HPDE6-E6E7 (cell line): Measurements from ENCODE around the gene APBA2.
"Not testable (repeated sequence)": the region's sequence is repeated elsewhere in the genome, so short reads cannot be mapped to it uniquely, and the experiment has no call there.

ENCODE experiments used
- DNase-seq: peaks from one replicate; pipeline ENCODE4 v3.0.0; 2011; ENCODE audit warnings: missing footprints; ENCODE audit errors: extremely low spot score

Gene APBA2

DNA sequence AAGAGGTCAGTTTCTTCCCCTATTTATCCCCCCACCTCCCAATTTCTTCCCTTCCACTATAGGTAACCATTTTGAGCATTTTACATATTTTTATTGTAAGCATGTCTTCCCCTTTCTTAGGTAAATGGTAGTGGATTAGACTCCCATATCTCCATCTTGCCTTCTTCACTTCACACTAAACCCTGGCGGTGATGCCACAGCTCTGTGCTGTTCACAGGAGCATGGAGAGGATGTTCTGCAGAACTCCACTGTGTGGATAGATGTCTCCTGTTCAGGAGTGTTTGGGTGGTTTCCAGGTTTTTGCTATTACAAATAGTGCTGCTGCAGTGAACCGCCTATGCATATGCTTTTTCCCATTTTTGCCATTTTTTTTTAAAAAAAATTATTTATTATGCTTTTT is 201.1 kb downstream of the APBA2 start:
- no peak for DNase-seq

DNA sequence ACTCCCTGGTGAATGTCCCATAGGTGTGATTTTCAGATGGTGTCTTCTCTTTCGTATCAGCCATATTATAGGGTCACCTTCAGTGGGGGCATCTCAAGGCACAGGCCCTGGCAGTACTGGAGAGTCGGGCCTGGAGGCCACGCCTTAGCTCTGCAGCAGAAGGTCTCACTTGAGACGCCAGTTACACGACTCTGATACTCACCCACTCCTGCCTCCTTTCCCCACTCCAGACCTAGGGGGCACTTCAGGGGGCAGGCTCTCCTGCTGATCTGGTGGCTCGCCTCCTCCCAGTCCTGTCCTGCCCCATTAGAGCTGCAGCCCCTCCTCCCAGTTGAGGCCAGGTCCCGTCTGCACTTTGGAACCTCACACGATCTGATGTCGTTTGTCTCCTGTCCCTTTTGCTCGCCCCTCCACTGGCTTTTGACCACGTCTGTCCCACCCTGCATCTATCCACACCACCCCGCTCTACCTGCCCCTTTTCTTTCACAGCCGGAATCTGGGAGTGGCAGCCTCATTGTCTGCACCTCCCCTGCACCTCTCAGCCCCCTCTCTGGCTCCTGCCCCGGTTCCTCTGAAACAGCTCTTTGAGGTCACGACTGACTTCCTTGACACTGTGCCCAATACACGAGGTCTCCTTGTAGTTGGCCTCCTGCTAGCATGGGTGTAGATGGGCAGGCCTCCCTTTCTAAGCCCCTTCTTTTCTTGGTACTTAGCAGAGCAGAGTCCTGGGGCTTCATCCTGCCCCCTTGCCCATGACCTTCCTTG is 201.9 kb downstream of the APBA2 start:
- DNase-seq, result no peak

- DNase-seq, result no peak
Observed at GRCh38 chr15:29088666-29089065, 202.9 kb downstream of the APBA2 start.

DNA sequence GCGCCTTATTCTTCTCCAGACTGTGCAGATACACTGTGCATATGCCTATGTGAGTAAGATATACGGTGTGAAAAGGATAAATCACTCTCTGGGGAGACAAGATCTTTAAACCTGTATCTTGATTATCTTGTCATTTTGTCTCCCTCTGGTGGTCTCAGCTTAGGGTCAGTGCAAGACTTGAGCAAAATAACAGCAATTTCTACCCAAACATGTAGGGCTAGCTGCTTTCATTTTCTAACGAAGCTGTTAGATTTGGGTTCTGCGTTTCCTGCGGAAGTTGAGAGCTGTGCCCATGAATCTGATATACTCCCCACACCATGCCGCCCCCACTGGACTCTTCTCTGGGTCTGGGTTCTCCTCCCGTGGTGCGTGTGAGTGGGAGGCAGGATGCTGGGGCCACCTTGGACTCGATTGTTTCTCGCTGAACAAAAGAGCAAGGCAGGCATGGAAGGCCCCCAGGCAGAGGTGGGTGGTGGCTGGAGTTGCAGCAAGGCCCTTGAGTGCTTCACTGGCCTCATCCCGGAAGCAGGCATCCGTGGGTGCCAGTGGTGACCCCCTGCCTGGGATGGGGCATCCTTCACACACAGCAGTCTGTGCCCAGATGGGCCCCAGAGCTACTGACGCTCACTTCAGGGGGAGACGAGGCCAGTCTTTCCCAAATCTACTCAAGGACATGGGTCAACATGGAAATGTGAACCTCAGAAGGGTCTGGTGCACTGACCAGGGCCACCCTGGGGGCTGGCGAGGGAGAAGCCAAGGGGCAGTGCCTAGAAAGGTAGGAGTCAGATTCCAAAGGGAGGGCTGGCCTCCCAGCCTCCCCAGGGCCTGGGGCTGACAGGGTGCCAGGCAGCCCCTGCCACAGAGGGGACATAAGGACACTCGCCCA is 204.2 kb downstream of the APBA2 start:
- no peak for DNase-seq

- DNase-seq, result peak; percentile 15
Observed at GRCh38 chr15:29090617-29091466, 205.1 kb downstream of the APBA2 start.

GRCh38 chr15:29091666-29092065 is 205.9 kb downstream of the APBA2 start:
- no peak for DNase-seq

DNA sequence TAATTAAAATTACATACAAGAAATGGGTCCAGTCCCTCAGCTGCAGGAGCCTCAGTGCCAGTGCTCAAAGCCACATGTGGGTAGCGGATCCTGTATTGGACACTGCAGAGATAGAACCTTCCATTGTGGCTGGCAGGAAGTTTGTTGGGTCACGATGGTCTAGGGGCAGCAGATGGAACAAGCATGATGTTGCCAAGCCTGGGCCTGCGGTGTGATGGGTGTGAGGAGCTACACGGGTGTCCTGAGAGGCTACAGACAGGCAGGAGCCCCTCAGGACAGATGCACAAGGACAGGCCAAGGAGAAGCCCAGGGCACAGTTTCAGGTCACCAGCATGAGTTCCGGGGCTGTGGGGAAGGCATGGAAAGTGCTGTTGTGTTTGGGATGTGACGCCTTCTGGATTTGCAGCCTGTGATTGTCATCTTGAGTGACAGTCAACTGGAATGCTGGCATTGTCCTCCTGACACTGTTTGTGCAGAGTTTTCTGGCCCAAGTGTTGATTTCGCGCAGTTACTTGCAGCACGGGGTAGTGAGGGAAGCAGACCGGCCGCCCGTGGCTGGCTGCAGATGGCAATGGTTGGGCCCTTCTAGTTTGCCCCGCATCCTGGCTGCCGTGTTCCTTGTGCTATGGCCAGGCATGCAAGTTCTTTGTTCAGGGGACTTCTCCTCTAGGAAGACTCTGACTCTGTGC is 206.7 kb downstream of the APBA2 start:
- no peak for DNase-seq

- DNase-seq, result no peak
Observed at GRCh38 chr15:29093065-29093435, 207.3 kb downstream of the APBA2 start.

DNA sequence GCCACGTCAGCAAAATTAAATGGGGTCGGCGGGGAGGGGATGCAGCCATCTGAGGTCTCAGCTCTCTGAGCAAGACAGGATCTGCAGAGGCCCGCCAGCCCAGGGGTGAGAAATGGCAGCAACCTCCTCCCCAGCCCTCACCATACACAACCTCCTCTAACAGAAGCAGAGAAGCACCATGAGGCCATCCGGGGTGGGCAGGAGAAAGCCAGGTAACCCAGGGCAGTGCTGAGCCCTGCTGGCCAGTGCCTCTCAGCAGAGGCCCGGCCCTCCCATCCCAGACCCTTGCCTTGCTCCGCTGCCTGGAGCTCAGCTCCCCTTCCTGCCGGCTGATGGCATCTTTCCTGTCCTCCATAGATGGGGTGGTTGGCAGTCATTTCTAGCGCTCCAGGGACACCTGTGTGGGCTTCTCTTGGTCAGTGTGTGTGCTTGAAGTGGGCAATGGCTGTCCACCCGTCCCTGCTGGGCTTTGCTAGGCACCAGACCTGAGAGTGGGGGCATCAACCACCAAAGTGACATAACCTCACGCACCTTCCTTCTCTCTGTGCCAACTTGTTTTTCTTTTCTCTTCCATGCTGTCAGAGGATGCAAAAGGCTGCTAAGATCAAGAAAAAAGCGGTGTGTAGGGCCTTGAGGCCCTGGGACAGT is 208.0 kb downstream of the APBA2 start:
- DNase-seq, result no peak

DNA sequence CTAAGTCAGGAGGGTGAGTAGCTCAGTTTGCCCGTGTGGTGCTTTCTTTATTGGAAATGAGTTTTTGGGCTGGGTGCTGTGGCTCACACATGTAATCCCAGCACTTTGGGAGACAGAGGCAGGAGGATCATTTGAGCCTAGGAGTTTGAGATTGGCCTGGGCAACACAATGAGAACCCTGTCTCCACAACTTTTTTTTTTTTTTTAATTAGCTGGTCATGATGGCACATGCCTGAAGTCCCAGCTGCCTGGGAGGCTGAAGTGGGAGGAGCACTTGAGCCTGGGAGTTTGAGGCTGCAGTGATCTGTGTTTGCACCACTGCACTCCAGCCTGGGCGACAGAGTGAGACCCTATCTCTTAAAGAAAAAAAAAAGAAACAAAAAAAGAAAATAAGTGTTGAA is 208.9 kb downstream of the APBA2 start:
- DNase-seq, result no peak

GRCh38 chr15:29095746-29096145 is 210.0 kb downstream of the APBA2 start:
- no peak for DNase-seq

DNA sequence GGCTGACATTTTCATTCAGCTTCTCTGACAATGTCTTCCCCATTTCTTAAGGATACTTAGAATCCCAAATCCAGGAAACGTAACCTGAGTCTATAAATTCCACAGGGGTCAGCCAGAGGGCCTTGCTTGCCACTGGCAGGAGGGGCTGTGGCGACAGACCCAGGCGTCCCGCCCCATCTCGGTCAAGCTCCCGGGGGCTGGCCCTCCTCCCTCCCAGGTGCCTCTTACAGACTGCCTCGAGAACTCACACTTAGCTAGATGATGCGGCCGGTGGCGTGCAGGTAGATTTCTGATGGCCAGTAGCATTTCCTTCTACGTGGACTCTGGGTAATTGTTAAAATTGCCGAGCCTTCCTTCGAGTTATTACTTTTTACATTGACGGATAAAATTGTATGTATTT is 211.4 kb downstream of the APBA2 start:
- DNase-seq, result no peak

DNA sequence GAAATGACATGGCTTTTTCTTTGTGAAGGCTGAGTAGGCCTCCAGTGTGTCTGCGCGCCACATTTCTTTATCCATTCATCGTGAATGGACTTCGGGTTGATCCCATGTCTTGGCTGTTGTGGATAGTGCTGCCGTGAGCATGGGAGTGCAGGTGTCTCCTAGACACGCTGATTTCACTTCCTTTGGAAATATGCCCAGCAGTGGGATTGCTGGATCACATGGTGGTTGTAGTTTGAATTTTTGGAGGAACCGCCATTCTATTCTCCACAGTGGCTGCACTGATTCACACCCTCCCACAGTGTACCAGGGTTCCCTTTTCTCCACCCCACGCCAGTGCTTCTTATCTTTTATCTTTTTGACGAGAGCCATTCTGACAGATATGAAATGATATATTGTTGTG is 212.2 kb downstream of the APBA2 start:
- no peak for DNase-seq

DNA sequence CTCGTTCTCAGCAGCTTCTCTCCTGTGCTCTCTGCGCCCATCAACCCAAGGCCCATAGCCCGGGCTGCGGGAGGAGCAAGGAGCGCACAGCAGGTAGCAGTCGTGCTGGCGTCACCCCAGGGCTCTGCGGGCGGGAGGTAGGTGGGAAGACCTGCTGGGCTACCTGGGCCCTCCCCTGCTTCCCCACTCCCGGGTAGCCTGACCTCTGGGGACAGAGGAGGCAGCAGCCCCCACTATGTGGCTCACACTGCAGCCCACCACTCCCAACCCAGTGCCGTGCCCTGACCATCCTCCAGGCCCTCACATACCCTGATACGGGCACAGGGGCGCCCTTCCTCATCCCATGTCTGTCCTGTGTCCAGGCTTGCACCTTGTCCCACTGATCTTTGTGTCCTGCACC is 212.9 kb downstream of the APBA2 start:
- DNase-seq, result no peak

DNA sequence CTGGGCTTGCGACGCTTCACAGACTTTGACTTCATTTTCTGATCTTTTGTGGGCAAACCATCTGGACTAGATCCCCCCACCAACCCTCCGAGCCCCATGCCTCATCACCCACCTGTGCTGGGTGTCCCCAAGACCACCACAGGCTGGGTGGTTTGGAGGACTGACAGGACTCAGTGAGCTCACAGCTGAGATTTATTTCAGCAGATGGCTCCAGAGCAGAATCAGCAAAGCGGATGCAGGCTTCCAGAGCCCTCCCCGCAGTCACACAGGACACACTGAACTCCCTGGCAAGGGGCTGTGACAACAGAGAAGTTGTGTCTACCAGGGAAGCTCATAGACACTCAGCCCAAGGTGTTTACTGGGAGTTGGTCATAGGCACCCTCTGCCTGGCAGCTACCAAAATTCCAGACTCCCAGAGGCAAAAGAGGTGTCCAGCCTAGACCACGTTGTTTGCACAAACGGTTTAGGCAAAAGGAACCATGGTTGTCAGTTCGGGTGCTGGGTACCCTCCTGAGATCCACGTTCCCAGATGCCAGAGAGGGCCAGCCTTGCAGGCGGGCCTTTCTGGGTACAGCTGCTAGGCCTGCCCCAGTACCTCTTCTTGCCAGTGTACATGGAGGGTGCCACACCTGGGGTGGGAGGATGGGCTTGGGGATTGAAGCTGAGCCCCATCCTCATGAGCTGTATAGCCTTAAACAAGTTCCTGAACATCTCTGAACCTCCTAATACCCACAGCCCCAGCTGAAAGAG is 213.5 kb downstream of the APBA2 start:
- DNase-seq, result no peak

GRCh38 chr15:29100486-29101000 is 214.8 kb downstream of the APBA2 start:
- DNase-seq, result no peak

DNA sequence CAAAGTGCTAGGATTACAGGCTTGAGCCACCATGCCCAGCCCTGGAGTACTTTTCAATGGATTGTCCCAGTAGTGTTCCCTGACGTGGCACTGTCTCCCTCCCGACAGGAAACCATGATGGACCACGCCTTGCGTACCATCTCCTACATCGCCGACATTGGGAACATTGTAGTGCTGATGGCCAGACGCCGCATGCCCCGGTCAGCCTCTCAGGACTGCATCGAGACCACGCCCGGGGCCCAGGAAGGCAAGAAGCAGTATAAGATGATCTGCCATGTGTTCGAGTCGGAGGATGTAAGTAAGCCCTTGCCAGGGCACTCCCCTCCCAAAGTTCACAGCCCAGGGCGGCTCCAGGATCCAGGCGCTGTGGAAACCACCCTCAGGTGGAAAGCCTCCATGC is 215.7 kb downstream of the APBA2 start:
- no peak for DNase-seq

DNA sequence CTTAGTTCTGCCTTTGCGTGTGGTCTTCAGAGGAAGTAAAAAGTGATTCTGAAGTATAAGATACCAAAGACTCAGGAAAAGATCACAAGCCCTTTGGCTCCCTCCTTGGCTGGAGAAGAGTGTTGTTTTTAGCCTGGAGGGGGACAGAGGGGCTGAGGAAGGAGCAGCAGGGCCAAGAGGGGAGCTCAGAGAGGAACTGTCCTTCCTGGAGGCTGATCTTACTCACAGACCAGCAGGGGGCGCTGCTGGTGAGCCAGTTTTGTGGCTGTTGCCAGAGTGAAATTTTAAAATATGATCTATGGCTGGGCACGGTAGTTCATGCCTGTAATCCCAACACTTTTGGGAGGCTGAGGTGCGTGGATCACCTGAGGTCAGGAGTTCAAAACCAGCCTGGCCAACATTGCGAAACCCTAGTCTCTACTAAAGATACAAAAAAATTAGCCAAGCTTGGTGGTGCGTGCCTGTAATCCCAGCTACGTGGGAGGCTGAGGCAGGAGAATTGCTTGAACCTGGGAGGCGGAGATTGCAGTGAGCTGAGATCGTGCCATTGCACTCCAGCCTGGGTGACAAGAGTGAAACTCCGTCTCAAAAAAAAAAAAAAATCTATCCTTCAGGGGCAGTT is 216.5 kb downstream of the APBA2 start:
- DNase-seq, result not testable (repeated sequence)
